GM13976 (cell line): ENCODE results near the gene ARHGAP42.

Experiments
- DNase-seq: peaks from one replicate; pipeline ENCODE4 v3.0.0; 2012; ENCODE audit warnings: low spot score
- in situ Hi-C: fragments of 300-500 bp; cut with MboI; formaldehyde crosslinking; loops from one replicate; pipeline ENCODE4 v1.12.0; 2022; ENCODE audit warnings: low sequenced_read_pairs, mixed read lengths, inconsistent platforms; ENCODE audit not compliant: unreplicated experiment
- TF ChIP-seq, protein P1 (sequence below): IDR thresholded peaks from 2 replicates; pipeline ENCODE4 v1.5.1; 2012; ENCODE audit warnings: borderline replicate concordance, mild to moderate bottlenecking; ENCODE audit not compliant: insufficient read depth; ENCODE audit errors: extremely low read depth, missing control alignments, control extremely low read depth

Gene ARHGAP42

DNA sequence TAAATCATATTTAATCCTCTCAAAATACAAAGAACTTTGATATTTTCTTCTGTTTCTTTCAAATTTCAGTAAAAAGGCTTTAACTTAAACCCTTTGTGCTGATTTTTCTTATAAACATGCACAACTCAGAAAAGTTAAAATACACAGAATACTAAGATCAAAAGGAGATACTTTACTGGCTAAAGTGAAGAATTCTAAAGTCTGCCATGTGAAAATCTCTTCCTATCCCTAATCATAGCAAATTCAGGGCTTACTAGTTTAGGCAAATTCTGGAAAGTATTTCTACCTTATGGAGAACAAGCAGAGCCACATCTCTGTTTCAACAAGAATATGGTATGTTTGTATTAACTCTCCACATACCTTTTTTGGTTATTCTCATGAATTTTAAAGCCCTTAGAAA lies 345.9 kb downstream of the ARHGAP42 start:
- in situ Hi-C loops: no loop called here
- DNase-seq: no peak

DNA sequence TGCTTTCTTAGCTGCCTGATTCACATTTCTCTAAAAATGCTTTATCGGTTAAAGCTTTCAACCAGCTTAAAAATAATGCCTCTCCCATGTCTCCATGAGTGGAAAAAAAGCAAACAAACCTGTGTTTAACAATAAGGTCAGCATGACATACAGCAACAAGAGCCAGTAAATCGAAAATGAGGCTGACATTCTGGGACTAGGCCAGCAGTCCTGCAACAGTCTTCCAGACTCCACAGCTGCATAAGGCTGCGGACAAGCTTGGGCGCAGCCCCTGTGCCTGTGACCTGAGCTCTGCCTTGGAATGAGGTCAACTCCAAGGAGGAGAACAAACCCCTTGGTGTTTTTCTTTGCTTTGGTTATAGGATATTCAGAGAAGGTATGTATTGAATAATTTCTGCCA lies 347.0 kb downstream of the ARHGAP42 start:
- no peak for DNase-seq
- in situ Hi-C loops: no loop called here
- TF ChIP-seq, protein P1, sequence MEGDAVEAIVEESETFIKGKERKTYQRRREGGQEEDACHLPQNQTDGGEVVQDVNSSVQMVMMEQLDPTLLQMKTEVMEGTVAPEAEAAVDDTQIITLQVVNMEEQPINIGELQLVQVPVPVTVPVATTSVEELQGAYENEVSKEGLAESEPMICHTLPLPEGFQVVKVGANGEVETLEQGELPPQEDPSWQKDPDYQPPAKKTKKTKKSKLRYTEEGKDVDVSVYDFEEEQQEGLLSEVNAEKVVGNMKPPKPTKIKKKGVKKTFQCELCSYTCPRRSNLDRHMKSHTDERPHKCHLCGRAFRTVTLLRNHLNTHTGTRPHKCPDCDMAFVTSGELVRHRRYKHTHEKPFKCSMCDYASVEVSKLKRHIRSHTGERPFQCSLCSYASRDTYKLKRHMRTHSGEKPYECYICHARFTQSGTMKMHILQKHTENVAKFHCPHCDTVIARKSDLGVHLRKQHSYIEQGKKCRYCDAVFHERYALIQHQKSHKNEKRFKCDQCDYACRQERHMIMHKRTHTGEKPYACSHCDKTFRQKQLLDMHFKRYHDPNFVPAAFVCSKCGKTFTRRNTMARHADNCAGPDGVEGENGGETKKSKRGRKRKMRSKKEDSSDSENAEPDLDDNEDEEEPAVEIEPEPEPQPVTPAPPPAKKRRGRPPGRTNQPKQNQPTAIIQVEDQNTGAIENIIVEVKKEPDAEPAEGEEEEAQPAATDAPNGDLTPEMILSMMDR: no peak

More for the DNA sequence above, 345.9 kb downstream of the ARHGAP42 start:
- TF ChIP-seq, protein P1: no peak

- DNase-seq: no peak
- TF ChIP-seq, protein P1: no peak
- in situ Hi-C loops: no loop called here
Observed at GRCh38 chr11:101035872-101036271, 348.8 kb downstream of the ARHGAP42 start.
